ENCODE data around the gene ARSB. TPM values are rescaled to one million over a fixed set of nuclear protein-coding genes. Genes with fewer than 3 reads are reported as not detected.

The ARSB gene
- total RNA-seq, 1 donor from 2014 or later: 11.0 TPM

Other genes starting within 250 kb of the ARSB start
- 1.3 TPM for gene DMGDH, start 84.4 kb upstream of the ARSB start, total RNA-seq
- gene BHMT2, start 84.5 kb upstream of the ARSB start, total RNA-seq: 5.3 TPM
- not detected for gene BHMT, start 126.5 kb upstream of the ARSB start, total RNA-seq